HUES48 (cell line): ENCODE measurements around the gene EPRS1.
"Not testable (repeated sequence)": the region's sequence is repeated elsewhere in the genome, so short reads cannot be mapped to it uniquely, and the experiment has no call there.

ENCODE experiments used
- H3K27ac ChIP-seq: one replicate; pipeline ENCODE4 v1.7.0; 2013; ENCODE audit warnings: low read depth, low read length, inconsistent platforms
- H3K27me3 ChIP-seq: 2 replicates; pipeline ENCODE4 v1.6.1; 2013; ENCODE audit warnings: mild to moderate bottlenecking, low read length; ENCODE audit not compliant: control insufficient read depth, insufficient read depth
- H3K36me3 ChIP-seq: 2 replicates; pipeline ENCODE4 v1.6.1; 2013; ENCODE audit warnings: low read length; ENCODE audit not compliant: control insufficient read depth, insufficient read depth
- H3K4me1 ChIP-seq: 2 replicates; pipeline ENCODE4 v1.6.1; 2013; ENCODE audit warnings: mild to moderate bottlenecking, low read length; ENCODE audit not compliant: control insufficient read depth, insufficient read depth
- H3K4me3 ChIP-seq: 2 replicates; pipeline ENCODE4 v1.5.1; 2013; ENCODE audit warnings: mild to moderate bottlenecking, low read depth, low read length
- H3K9ac ChIP-seq: 2 replicates; pipeline ENCODE4 v1.6.1; 2013; ENCODE audit warnings: mild to moderate bottlenecking, low read depth, low read length, moderate library complexity
- H3K9me3 ChIP-seq: 2 replicates; pipeline ENCODE4 v1.6.1; 2013; ENCODE audit warnings: low read length; ENCODE audit not compliant: control insufficient read depth, insufficient read depth

EPRS1 gene

GRCh38 chr1:220067269-220068204 lies 21.2 kb upstream of the EPRS1 start:
- H3K9ac ChIP-seq = no peak overlapping the region
- no peaks in the 10 kb centered on the region for H3K4me1 ChIP-seq
- no peaks in the 10 kb centered on the region for H3K27me3 ChIP-seq
- H3K9me3 ChIP-seq = no peaks in the 10 kb centered on the region
- H3K4me3 ChIP-seq = no peak overlapping the region
- no peak overlapping the region for H3K27ac ChIP-seq
- H3K36me3 ChIP-seq = peaks cover 43% of the 10 kb centered on the region

- Histone ChIP-seq H3K4me1 (peaks cover 8% of the 10 kb centered on the region), H3K4me3 (no peak overlapping the region), H3K9me3 (no peaks in the 10 kb centered on the region), H3K27ac (no peak overlapping the region), H3K36me3 (peaks cover 41% of the 10 kb centered on the region), H3K27me3 (no peaks in the 10 kb centered on the region), H3K9ac (no peak overlapping the region)
Measured at GRCh38 chr1:220062629-220063028, 16.3 kb upstream of the EPRS1 start.

GRCh38 chr1:220060876-220061275 lies 14.6 kb upstream of the EPRS1 start:
- H3K9ac ChIP-seq = no peak overlapping the region
- peaks cover 24% of the 10 kb centered on the region for H3K36me3 ChIP-seq
- 0 out of 2 replicates have a peak overlapping the region, but pooled peaks have one; percentile 2 for H3K4me3 ChIP-seq
- no peaks in the 10 kb centered on the region for H3K9me3 ChIP-seq
- peak overlapping the region; percentile 28 for H3K27ac ChIP-seq
- H3K27me3 ChIP-seq = no peaks in the 10 kb centered on the region
- H3K4me1 ChIP-seq = peaks cover 8% of the 10 kb centered on the region

GRCh38 chr1:220056374-220056773 lies 10.1 kb upstream of the EPRS1 start:
- Histone ChIP-seq H3K4me3 (no peak overlapping the region), H3K4me1 (peaks cover 8% of the 10 kb centered on the region), H3K27me3 (no peaks in the 10 kb centered on the region), H3K9me3 (no peaks in the 10 kb centered on the region), H3K9ac (no peak overlapping the region), H3K27ac (no peak overlapping the region), H3K36me3 (peaks cover 16% of the 10 kb centered on the region)

GRCh38 chr1:220045356-220046051 lies 801 bp downstream of the EPRS1 start:
- peak overlapping the region; percentile 93 for H3K4me3 ChIP-seq
- no peaks in the 10 kb centered on the region for H3K27me3 ChIP-seq
- H3K27ac ChIP-seq = peak overlapping the region; percentile 83
- peak overlapping the region; percentile 80 for H3K9ac ChIP-seq
- no peaks in the 10 kb centered on the region for H3K4me1 ChIP-seq
- no peaks in the 10 kb centered on the region for H3K9me3 ChIP-seq
- H3K36me3 ChIP-seq = peaks cover 6% of the 10 kb centered on the region; the same call in 1 of the 2 replicates

- Histone ChIP-seq H3K36me3 (peaks cover 12% of the 10 kb centered on the region), H3K4me1 (no peaks in the 10 kb centered on the region), H3K9ac (no peak overlapping the region), H3K27ac (no peak overlapping the region), H3K9me3 (no peaks in the 10 kb centered on the region), H3K4me3 (peak overlapping the region; percentile 93), H3K27me3 (no peaks in the 10 kb centered on the region)
Measured at GRCh38 chr1:220044678-220045355, 1.5 kb downstream of the EPRS1 start.

GRCh38 chr1:220043646-220044045 lies 2.7 kb downstream of the EPRS1 start:
- H3K27me3 ChIP-seq = no peaks in the 10 kb centered on the region
- H3K4me3 ChIP-seq = no peak overlapping the region
- no peaks in the 10 kb centered on the region for H3K4me1 ChIP-seq
- no peak overlapping the region for H3K9ac ChIP-seq
- peaks cover 23% of the 10 kb centered on the region for H3K36me3 ChIP-seq
- no peak overlapping the region for H3K27ac ChIP-seq
- no peaks in the 10 kb centered on the region for H3K9me3 ChIP-seq

GRCh38 chr1:220040028-220040596 lies 6.2 kb downstream of the EPRS1 start:
- Histone ChIP-seq H3K4me3 (no peak overlapping the region), H3K27ac (no peak overlapping the region), H3K9ac (no peak overlapping the region), H3K36me3 (peaks cover 35% of the 10 kb centered on the region), H3K9me3 (no peaks in the 10 kb centered on the region), H3K27me3 (no peaks in the 10 kb centered on the region), H3K4me1 (no peaks in the 10 kb centered on the region)

GRCh38 chr1:220038640-220039039 lies 7.7 kb downstream of the EPRS1 start:
- Histone ChIP-seq H3K9ac (no peak overlapping the region), H3K36me3 (peaks cover 45% of the 10 kb centered on the region), H3K27me3 (no peaks in the 10 kb centered on the region), H3K4me1 (no peaks in the 10 kb centered on the region), H3K9me3 (no peaks in the 10 kb centered on the region), H3K4me3 (no peak overlapping the region), H3K27ac (no peak overlapping the region)

GRCh38 chr1:220037810-220038209 lies 8.5 kb downstream of the EPRS1 start:
- H3K27ac ChIP-seq, H3K4me3 ChIP-seq, H3K9ac ChIP-seq, H3K9me3 ChIP-seq, H3K27me3 ChIP-seq, H3K4me1 ChIP-seq: not testable (repeated sequence)
- peaks cover 51% of the 10 kb centered on the region for H3K36me3 ChIP-seq
